H1 (cell line): Measurements from ENCODE around the gene OR8G5.

Experiments used
- CREB1 ChIP-seq: IDR thresholded peaks from 2 replicates; pipeline ENCODE4 v1.6.1; 2012; ENCODE audit warnings: inconsistent platforms
- EP300 ChIP-seq, 2 experiments: IDR thresholded peaks; 1 replicate in 1 of 2; 2 replicates in 1 of 2; pipeline ENCODE4 v1.6.1; 2011 to 2012; ENCODE audit warnings: low read depth in 2 of 2, low read length in 2 of 2, mild to moderate bottlenecking in 2 of 2, borderline replicate concordance in 1 of 2, inconsistent platforms in 1 of 2, moderate library complexity in 1 of 2
- HDAC6 ChIP-seq: IDR thresholded peaks from one replicate; pipeline ENCODE4 v1.7.1; 2012; ENCODE audit warnings: low read depth, mild to moderate bottlenecking, inconsistent platforms, low read length, moderate library complexity
- KDM1A ChIP-seq: fragments of 200-600, 300-600 bp; sonication (generic); IDR thresholded peaks from 2 replicates; pipeline ENCODE4 v1.7.1; 2016; ENCODE audit warnings: mild to moderate bottlenecking, low read length, borderline replicate concordance
- MAFK ChIP-seq: IDR thresholded peaks from 2 replicates; pipeline ENCODE4 v1.6.1; 2012; ENCODE audit warnings: low read depth, mild to moderate bottlenecking, improper control_type of control experiment, low read length
- POLR2A ChIP-seq, 2 experiments: IDR thresholded peaks; 1 replicate in 1 of 2; 2 replicates in 1 of 2; pipeline ENCODE4 v1.6.1; 2011; ENCODE audit warnings: low read depth in 2 of 2, low read length in 2 of 2, mild to moderate bottlenecking in 2 of 2; ENCODE audit errors: control extremely low read depth in 1 of 2
- POLR2AphosphoS5 ChIP-seq: IDR thresholded peaks from 2 replicates; pipeline ENCODE4 v1.6.1; 2011; ENCODE audit warnings: low read depth, low read length
- RFX5 ChIP-seq: IDR thresholded peaks from 2 replicates; pipeline ENCODE4 v1.6.1; 2011; ENCODE audit warnings: low read depth, low read length, improper control_type of control experiment, borderline replicate concordance
- USF2 ChIP-seq: IDR thresholded peaks from 2 replicates; pipeline ENCODE4 v1.6.1; 2011; ENCODE audit warnings: low read length, improper control_type of control experiment
- TF ChIP-seq, protein P1 (sequence below), 3 experiments: IDR thresholded peaks; 1 replicate in 2 of 3; 2 replicates in 1 of 3; pipeline versions ENCODE4 v1.5.1 to v1.6.1; 2011; ENCODE audit warnings: low read length in 3 of 3, mild to moderate bottlenecking in 3 of 3, inconsistent platforms in 2 of 3, low read depth in 1 of 3, moderate library complexity in 1 of 3; ENCODE audit not compliant: insufficient read depth in 1 of 3; ENCODE audit errors: control extremely low read depth in 1 of 3
- TF ChIP-seq, protein P2 (sequence below): IDR thresholded peaks from 2 replicates; pipeline ENCODE4 v1.6.1; 2012; ENCODE audit warnings: low read length, inconsistent platforms

DNA sequence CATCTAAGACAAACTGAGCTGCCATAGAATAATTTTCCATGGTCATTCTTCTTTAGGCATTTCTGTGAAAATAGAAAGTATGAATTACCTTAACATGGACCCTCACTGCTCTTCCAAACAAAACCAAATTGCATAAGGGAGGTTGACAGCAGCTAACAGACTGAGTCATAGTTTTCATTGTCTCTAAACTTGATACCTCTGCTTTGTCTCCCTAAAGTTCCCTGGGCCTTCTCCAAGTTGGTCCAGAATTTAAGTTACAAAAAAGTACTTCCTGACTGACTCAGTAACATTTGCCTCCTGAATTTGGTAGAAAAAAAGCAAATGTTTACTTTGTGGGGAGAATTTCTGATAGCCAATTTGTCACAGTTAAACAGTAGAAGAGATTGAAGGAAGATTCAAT, 54.5 kb downstream of the OR8G5 start:
- TF ChIP-seq, protein P1, sequence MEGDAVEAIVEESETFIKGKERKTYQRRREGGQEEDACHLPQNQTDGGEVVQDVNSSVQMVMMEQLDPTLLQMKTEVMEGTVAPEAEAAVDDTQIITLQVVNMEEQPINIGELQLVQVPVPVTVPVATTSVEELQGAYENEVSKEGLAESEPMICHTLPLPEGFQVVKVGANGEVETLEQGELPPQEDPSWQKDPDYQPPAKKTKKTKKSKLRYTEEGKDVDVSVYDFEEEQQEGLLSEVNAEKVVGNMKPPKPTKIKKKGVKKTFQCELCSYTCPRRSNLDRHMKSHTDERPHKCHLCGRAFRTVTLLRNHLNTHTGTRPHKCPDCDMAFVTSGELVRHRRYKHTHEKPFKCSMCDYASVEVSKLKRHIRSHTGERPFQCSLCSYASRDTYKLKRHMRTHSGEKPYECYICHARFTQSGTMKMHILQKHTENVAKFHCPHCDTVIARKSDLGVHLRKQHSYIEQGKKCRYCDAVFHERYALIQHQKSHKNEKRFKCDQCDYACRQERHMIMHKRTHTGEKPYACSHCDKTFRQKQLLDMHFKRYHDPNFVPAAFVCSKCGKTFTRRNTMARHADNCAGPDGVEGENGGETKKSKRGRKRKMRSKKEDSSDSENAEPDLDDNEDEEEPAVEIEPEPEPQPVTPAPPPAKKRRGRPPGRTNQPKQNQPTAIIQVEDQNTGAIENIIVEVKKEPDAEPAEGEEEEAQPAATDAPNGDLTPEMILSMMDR (IDR thresholded peaks at IDR 0.05; ENCODE audit: control extremely low read depth in 1 of 3, insufficient read depth in 1 of 3, low read depth in 1 of 3, low read length in 3 of 3): no peak
- TF ChIP-seq POLR2AphosphoS5 (no peak), RFX5 (no peak), EP300 (IDR thresholded peaks at IDR 0.05; ENCODE audit: borderline replicate concordance in 1 of 2, low read depth in 2 of 2, low read length in 2 of 2) (no peak), MAFK (no peak), HDAC6 (no peak), USF2 (no peak), POLR2A (IDR thresholded peaks at IDR 0.05; ENCODE audit: control extremely low read depth in 1 of 2, low read depth in 2 of 2, low read length in 2 of 2) (no peak), CREB1 (no peak), KDM1A (no peak)
- TF ChIP-seq, protein P2, sequence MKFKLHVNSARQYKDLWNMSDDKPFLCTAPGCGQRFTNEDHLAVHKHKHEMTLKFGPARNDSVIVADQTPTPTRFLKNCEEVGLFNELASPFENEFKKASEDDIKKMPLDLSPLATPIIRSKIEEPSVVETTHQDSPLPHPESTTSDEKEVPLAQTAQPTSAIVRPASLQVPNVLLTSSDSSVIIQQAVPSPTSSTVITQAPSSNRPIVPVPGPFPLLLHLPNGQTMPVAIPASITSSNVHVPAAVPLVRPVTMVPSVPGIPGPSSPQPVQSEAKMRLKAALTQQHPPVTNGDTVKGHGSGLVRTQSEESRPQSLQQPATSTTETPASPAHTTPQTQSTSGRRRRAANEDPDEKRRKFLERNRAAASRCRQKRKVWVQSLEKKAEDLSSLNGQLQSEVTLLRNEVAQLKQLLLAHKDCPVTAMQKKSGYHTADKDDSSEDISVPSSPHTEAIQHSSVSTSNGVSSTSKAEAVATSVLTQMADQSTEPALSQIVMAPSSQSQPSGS: no peak
